Thoracic aorta (tissue), 2 donors: Measurements from ENCODE around the gene MED7. TPM values are rescaled to one million over a fixed set of nuclear protein-coding genes. Genes with fewer than 3 reads are reported as not detected.

Experiments
- ATAC-seq: fragments of 150-250 bp; one replicate; pipeline ENCODE4 v1.8.0; 2017; ENCODE audit warnings: low read depth; ENCODE audit not compliant: insufficient number of reproducible peaks, low FRiP score
- DNase-seq: peaks from one replicate; pipeline ENCODE4 v3.0.0-alpha.2; 2020; ENCODE audit warnings: low spot score
- H3K27ac ChIP-seq, 2 donors: fragments of 200-600 bp; sonication (generic); 1 replicate in 1 of 2; 2 replicates in 1 of 2; pipeline ENCODE4 v1.5.1; 2016; ENCODE audit warnings: mild to moderate bottlenecking in 2 of 2, moderate library complexity in 2 of 2
- H3K27me3 ChIP-seq: fragments of 200-600 bp; sonication (generic); replicated peaks from 2 replicates; pipeline ENCODE4 v1.6.0; 2016; ENCODE audit warnings: mild to moderate bottlenecking; ENCODE audit not compliant: insufficient read depth
- H3K36me3 ChIP-seq: fragments of 200-600 bp; sonication (generic); one replicate; pipeline ENCODE4 v1.5.1; 2016
- H3K4me1 ChIP-seq, 2 donors: fragments of 200-600 bp; sonication (generic); 1 replicate in 1 of 2; 2 replicates in 1 of 2; pipeline versions ENCODE4 v1.5.1 to v1.6.0; 2016; ENCODE audit warnings: low read depth in 2 of 2, mild to moderate bottlenecking in 1 of 2; ENCODE audit not compliant: control insufficient read depth in 1 of 2
- H3K4me3 ChIP-seq: fragments of 200-600 bp; sonication (generic); 2 replicates; pipeline ENCODE4 v1.5.1; 2016; ENCODE audit warnings: mild to moderate bottlenecking
- H3K9me3 ChIP-seq: fragments of 200-600 bp; sonication (generic); 2 replicates; pipeline ENCODE4 v1.5.1; 2016
- CTCF ChIP-seq: fragments of 200-600 bp; sonication (generic); IDR thresholded peaks from one replicate; pipeline ENCODE4 v1.5.1; 2019; ENCODE audit warnings: antibody characterized with exemption
- total RNA-seq, 2 donors: library from RNA; depleted of rRNA; stranded (reverse); fragments of >200 nt; gene quantifications; one replicate each; pipeline versions ENCODE4 v1.1.0 to v1.2.3, GENCODE V29; 2016

Gene MED7
- total RNA-seq, 2 donors from 2014 or later = 5.1 to 8.1 TPM

- H3K4me3 ChIP-seq = no peak overlapping the region
- H3K4me1 ChIP-seq = no peaks in the 10 kb centered on the region
- no peaks in the 10 kb centered on the region for H3K9me3 ChIP-seq
- no peak for ATAC-seq
- no peaks in the 10 kb centered on the region for H3K27me3 ChIP-seq
- no peak for TF ChIP-seq CTCF
- H3K27ac ChIP-seq = no peak overlapping the region
- no peaks in the 10 kb centered on the region for H3K36me3 ChIP-seq
- no peak for DNase-seq
Observed at GRCh38 chr5:157162919-157163510, 20.4 kb upstream of the MED7 start.

- no peak for TF ChIP-seq CTCF
- H3K9me3 ChIP-seq = no peaks in the 10 kb centered on the region
- DNase-seq (no peak), ATAC-seq (no peak)
- H3K36me3 ChIP-seq = no peaks in the 10 kb centered on the region
- no peak overlapping the region for H3K27ac ChIP-seq
- no peak overlapping the region for H3K4me3 ChIP-seq
- H3K4me1 ChIP-seq = no peaks in the 10 kb centered on the region
- H3K27me3 ChIP-seq = no peaks in the 10 kb centered on the region
Observed at GRCh38 chr5:157161996-157162395, 19.3 kb upstream of the MED7 start.

- Histone ChIP-seq H3K27ac (no peak overlapping the region), H3K4me1 (no peaks in the 10 kb centered on the region), H3K9me3 (no peaks in the 10 kb centered on the region), H3K4me3 (no peak overlapping the region), H3K27me3 (no peaks in the 10 kb centered on the region), H3K36me3 (no peaks in the 10 kb centered on the region)
- no peak for ATAC-seq
- TF ChIP-seq CTCF = no peak
- no peak for DNase-seq
Observed at GRCh38 chr5:157160001-157160400, 17.3 kb upstream of the MED7 start.

GRCh38 chr5:157159209-157159751, 16.6 kb upstream of the MED7 start:
- no peak for TF ChIP-seq CTCF
- H3K27me3 ChIP-seq = no peaks in the 10 kb centered on the region
- no peaks in the 10 kb centered on the region for H3K9me3 ChIP-seq
- no peaks in the 10 kb centered on the region for H3K36me3 ChIP-seq
- DNase-seq (no peak), ATAC-seq (no peak)
- H3K4me3 ChIP-seq = no peak overlapping the region
- H3K4me1 ChIP-seq = no peaks in the 10 kb centered on the region
- no peak overlapping the region for H3K27ac ChIP-seq

- Histone ChIP-seq H3K36me3 (no peaks in the 10 kb centered on the region), H3K4me3 (no peak overlapping the region), H3K27ac (no peak overlapping the region), H3K27me3 (no peaks in the 10 kb centered on the region), H3K4me1 (no peaks in the 10 kb centered on the region), H3K9me3 (no peaks in the 10 kb centered on the region)
- ATAC-seq (no peak), DNase-seq (no peak)
- no peak for TF ChIP-seq CTCF
Observed at GRCh38 chr5:157157293-157157891, 14.7 kb upstream of the MED7 start.
